Measurements from ENCODE around the gene DDX20. TPM values are rescaled to one million over a fixed set of nuclear protein-coding genes. Genes with fewer than 3 reads are reported as not detected.

DDX20 gene
- total and polyA plus RNA-seq, 2 of the 8 experiments (the other 6 are each of a cell fraction or from before 2014, with no cell fraction given): 7.5 to 24.7 TPM

DNA sequence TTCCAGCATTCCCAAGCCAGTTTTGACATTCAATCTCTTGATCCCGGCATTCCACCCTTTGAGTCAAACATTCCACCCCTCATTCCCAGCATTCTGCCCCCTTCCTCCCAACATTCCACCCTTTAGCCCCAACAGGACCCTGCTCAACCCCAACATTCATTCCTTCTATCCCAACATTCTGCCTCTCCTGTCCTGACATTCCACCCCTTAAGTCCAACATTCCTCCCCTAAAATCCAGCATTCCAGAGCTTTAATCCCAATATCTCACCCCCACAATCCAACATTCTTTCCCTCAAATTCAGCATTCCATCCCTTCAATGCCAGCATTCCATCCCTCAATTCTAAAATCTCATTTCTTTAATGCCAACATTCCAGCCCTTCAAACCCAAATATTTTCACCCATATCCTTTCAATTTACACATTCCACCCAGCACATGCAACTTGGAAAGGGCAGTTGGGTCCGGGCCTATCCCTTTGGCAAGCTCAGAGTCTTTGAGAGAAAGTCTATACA lies 22.9 kb downstream of the DDX20 start (continued):
- TF ChIP-seq, protein P1, sequence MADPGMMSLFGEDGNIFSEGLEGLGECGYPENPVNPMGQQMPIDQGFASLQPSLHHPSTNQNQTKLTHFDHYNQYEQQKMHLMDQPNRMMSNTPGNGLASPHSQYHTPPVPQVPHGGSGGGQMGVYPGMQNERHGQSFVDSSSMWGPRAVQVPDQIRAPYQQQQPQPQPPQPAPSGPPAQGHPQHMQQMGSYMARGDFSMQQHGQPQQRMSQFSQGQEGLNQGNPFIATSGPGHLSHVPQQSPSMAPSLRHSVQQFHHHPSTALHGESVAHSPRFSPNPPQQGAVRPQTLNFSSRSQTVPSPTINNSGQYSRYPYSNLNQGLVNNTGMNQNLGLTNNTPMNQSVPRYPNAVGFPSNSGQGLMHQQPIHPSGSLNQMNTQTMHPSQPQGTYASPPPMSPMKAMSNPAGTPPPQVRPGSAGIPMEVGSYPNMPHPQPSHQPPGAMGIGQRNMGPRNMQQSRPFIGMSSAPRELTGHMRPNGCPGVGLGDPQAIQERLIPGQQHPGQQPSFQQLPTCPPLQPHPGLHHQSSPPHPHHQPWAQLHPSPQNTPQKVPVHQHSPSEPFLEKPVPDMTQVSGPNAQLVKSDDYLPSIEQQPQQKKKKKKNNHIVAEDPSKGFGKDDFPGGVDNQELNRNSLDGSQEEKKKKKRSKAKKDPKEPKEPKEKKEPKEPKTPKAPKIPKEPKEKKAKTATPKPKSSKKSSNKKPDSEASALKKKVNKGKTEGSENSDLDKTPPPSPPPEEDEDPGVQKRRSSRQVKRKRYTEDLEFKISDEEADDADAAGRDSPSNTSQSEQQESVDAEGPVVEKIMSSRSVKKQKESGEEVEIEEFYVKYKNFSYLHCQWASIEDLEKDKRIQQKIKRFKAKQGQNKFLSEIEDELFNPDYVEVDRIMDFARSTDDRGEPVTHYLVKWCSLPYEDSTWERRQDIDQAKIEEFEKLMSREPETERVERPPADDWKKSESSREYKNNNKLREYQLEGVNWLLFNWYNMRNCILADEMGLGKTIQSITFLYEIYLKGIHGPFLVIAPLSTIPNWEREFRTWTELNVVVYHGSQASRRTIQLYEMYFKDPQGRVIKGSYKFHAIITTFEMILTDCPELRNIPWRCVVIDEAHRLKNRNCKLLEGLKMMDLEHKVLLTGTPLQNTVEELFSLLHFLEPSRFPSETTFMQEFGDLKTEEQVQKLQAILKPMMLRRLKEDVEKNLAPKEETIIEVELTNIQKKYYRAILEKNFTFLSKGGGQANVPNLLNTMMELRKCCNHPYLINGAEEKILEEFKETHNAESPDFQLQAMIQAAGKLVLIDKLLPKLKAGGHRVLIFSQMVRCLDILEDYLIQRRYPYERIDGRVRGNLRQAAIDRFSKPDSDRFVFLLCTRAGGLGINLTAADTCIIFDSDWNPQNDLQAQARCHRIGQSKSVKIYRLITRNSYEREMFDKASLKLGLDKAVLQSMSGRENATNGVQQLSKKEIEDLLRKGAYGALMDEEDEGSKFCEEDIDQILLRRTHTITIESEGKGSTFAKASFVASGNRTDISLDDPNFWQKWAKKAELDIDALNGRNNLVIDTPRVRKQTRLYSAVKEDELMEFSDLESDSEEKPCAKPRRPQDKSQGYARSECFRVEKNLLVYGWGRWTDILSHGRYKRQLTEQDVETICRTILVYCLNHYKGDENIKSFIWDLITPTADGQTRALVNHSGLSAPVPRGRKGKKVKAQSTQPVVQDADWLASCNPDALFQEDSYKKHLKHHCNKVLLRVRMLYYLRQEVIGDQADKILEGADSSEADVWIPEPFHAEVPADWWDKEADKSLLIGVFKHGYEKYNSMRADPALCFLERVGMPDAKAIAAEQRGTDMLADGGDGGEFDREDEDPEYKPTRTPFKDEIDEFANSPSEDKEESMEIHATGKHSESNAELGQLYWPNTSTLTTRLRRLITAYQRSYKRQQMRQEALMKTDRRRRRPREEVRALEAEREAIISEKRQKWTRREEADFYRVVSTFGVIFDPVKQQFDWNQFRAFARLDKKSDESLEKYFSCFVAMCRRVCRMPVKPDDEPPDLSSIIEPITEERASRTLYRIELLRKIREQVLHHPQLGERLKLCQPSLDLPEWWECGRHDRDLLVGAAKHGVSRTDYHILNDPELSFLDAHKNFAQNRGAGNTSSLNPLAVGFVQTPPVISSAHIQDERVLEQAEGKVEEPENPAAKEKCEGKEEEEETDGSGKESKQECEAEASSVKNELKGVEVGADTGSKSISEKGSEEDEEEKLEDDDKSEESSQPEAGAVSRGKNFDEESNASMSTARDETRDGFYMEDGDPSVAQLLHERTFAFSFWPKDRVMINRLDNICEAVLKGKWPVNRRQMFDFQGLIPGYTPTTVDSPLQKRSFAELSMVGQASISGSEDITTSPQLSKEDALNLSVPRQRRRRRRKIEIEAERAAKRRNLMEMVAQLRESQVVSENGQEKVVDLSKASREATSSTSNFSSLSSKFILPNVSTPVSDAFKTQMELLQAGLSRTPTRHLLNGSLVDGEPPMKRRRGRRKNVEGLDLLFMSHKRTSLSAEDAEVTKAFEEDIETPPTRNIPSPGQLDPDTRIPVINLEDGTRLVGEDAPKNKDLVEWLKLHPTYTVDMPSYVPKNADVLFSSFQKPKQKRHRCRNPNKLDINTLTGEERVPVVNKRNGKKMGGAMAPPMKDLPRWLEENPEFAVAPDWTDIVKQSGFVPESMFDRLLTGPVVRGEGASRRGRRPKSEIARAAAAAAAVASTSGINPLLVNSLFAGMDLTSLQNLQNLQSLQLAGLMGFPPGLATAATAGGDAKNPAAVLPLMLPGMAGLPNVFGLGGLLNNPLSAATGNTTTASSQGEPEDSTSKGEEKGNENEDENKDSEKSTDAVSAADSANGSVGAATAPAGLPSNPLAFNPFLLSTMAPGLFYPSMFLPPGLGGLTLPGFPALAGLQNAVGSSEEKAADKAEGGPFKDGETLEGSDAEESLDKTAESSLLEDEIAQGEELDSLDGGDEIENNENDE (IDR thresholded peaks at IDR 0.05; ENCODE audit: insufficient replicate concordance, low read length): peak; percentile 52
- TF ChIP-seq TCF12 (IDR thresholded peaks at IDR 0.05; ENCODE audit: low read depth, low read length): 0 out of 2 replicates have a peak, but pooled peaks have one; percentile 29
- TF ChIP-seq EGR1 (IDR thresholded peaks at IDR 0.05; ENCODE audit: borderline replicate concordance, low read depth, low read length): peak; percentile 35; the same call in 1 of the 2 replicates
- TF ChIP-seq, protein P2, sequence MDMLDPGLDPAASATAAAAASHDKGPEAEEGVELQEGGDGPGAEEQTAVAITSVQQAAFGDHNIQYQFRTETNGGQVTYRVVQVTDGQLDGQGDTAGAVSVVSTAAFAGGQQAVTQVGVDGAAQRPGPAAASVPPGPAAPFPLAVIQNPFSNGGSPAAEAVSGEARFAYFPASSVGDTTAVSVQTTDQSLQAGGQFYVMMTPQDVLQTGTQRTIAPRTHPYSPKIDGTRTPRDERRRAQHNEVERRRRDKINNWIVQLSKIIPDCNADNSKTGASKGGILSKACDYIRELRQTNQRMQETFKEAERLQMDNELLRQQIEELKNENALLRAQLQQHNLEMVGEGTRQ (IDR thresholded peaks at IDR 0.05; ENCODE audit: low read length): no peak
- 0 out of 4 replicates have a peak, but pooled peaks of 1 of the 2 experiments have one; percentile 36 for TF ChIP-seq SIN3A (conservative IDR thresholded peaks at IDR 0.05 in 1 of 2, IDR thresholded peaks at IDR 0.05 in 1 of 2; ENCODE audit: low read depth in 1 of 2, low read length in 2 of 2)
- TF ChIP-seq, protein P3, sequence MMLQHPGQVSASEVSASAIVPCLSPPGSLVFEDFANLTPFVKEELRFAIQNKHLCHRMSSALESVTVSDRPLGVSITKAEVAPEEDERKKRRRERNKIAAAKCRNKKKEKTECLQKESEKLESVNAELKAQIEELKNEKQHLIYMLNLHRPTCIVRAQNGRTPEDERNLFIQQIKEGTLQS (IDR thresholded peaks at IDR 0.05; ENCODE audit: insufficient read depth, low read depth, low read length): no peak
- TF ChIP-seq YY1 (IDR thresholded peaks at IDR 0.05; ENCODE audit: low read depth, low read length): 0 out of 2 replicates have a peak, but pooled peaks have one; percentile 49
- no peak for TF ChIP-seq TAF1 (IDR thresholded peaks at IDR 0.05; ENCODE audit: low read depth, low read length)
